Pons (tissue), 1 donor: ENCODE data around the gene CDYL.

Experiments used
- DNase-seq: peaks from one replicate; pipeline ENCODE4 v3.0.0-alpha.2; 2016; ENCODE audit warnings: low spot score

Gene CDYL

DNA sequence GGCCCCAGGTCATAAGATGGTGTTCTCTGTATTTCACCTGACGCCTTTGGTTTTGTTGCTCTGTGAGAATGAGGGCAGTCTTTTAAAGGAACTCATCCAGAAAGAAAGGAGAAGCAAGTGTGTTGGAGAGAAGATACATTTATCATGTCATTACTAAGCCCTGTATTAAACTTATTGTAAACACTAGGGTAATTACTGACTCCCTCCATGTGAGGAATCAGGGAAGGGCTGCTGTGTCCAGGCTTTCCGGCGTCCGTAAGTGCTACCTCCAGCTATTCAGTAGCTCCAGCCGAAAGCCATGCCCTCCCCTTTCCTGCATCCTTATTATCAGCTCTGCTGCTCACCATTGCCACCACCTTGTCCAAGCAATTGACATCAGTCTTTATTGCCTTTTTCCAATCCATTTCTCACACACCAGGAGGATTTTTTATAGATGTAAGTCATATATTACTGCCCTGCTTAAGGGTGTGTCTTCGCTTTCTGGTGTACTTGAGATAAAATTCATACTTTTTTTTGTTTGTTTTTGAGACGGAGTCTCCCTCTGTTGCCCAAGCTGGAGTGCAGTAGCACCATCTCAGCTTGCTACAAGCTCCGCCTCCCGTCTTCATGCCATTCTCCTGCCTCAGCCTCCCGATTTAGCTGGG lies 133.0 kb downstream of the CDYL start:
- no peak for DNase-seq

DNA sequence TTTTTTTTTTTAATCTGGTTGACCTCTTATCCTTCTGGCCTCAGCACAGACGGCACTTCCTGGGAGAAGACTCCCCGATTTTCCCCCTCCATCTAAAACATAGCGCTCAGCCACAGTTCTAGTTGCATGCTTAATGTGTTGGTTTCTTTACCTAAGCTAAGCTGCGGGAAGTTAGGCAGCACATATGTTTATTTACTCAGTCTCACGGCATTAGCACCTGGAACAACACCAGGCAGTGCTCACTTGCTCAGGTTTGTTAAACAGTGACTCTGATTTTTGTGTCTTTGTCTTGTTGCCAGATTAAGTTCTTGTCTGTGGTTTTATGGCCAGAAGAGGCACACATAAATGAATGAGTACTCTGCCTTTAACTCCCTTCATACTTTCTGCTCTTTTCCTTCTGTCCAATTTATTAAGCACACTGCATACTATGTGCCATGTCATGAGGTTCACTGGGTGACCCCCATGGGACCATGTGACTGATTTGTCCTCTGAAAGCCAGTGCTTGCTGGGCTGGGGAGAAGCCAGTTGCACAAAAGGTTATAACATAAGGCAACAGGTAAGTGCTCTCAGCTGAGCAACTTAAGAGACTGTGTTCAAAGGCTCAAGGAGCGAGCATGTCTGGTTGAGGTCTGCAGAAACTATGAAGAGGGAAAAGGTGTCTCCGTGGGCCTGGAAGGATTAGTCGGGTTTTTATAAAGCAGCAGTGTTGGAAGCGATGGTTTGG lies 134.0 kb downstream of the CDYL start:
- DNase-seq, result no peak

DNA sequence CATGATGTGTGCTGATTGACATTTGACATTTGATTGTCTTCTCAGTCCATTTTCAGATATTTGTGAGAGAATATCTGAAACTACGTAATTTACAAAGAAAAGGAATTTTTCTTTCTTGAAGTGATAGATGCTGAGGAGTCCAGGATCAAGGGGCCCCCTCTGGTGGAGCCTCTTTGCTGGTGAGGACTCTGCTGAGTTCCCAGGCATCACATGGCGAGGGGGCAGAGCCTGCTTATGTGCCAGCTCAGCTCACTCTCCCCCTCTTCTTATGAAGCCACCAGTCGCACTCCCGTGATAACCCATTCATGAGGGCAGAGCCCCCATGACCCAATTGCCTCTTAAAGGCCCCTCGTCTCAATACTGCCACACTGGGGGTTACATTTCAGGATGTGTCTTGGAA lies 136.4 kb downstream of the CDYL start:
- no peak for DNase-seq

DNA sequence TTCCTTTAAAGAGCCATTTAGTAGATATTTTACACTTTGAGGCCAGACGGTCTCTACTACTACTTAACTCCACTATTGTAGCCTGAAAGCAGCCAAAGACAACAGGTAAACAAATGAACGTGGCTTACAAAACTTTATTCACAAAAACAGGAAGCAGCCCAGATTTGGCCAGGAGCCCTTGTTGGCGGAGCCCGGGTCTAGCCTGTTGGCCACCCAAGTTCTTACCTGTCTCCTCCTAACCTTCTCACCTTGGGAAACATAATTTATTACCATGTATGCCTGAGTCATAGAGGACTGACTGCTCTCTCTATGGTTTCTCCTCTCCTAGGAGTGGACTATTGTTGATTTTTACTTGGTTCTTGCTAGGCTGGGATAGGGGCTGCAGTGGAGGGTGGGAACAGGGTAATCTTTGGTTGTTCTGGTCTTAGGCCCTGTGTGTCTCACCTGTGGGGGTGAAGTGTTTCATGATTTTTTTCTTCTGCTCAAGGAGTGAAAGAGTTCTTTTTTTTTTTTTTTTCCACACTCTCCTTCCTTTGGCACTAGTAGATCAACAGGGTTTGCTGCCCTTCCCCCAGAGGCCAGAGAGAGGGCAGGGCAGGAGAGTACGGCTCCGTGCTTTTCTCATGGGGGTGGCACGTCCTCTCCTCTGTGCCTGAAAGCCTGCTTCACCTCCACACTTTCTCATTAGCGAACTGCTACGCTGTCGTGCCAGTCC lies 137.7 kb downstream of the CDYL start:
- no peak for DNase-seq

DNA sequence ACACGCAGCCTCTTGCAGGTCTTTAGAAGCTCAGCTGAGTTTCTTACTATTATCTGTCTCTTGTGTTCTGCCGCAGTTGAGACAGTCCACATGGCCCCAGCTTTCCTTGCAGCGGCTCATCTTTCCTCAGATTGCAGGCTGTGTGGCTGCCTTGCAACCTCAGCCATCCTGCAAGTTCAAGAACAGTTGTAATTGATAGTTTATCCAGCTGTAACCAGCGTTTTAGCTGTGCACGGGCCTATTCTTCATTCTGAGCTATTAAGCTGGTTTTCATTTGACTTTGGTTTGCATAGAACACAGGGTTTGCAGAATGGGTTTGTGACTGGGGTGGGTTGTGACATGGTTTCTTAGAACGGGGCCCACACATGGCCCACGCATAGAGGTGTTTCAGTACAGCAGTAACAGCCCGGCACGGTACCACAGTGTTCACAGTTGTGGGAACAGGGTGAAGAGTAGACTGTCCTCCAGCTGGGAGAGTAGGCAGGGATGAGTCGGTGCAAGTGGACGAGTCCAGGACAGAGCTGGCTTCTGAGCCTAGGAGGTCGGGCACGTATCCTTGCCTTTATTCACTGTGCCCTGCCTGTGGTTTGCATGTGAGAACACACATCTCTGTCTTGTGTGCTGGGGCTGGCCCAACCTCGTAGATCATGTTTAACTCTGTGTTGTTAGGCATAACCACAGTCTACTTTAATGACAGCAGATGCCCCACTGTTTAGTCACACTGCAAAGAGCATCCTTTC lies 138.4 kb downstream of the CDYL start:
- DNase-seq, result no peak

DNA sequence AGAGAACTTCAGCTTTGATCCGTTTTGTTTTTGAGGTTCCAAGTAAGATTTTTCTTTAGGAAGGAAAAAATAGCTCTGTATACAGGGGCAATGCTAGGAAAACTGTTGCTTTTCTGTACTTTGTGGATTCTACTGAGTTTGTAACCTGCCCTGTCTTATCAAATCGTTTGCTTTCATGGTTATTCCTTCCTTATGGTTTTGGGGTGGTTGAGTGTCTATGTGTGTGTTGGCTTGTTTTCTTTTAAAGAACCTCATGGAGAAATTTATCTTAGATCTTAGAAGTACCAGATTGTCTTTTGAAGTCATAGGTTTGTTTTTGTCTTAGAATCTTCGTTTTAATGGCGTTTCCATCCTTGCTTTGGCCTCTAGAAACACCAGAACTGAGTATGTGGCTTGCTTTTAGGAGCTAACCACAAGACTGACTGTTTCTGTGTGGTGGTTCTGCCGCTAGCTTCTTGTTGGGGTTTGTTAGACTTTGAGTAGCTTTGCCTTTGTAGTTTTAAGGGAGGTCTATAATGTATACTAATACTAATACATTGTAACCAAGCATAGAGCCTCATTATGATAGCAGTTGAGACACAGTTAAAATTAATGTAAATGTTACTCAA lies 140.9 kb downstream of the CDYL start:
- no peak for DNase-seq

DNA sequence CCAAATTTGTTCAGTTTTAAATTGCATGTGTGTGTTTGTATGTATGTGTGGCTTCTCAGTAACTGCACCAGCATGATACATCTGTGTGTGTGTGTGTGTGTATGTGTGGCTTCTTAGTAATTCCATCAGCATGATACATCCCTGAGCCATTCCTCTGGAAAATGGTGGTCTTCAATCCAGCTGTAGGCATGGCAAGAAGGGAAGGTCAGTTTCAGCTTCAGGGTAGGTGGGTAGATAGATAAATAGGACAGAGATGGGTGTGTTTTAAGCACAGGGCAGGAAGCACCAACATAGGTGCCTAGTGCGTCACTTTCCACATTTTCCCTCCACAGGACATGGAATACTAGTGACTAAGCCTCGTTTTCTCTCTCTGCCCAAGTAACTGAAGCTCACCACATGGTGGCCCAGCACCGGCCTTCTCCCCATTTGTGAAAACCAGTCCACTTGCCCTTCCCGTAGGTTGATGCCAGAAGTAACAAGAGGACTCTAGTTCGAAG lies 144.8 kb downstream of the CDYL start:
- DNase-seq, result no peak

DNA sequence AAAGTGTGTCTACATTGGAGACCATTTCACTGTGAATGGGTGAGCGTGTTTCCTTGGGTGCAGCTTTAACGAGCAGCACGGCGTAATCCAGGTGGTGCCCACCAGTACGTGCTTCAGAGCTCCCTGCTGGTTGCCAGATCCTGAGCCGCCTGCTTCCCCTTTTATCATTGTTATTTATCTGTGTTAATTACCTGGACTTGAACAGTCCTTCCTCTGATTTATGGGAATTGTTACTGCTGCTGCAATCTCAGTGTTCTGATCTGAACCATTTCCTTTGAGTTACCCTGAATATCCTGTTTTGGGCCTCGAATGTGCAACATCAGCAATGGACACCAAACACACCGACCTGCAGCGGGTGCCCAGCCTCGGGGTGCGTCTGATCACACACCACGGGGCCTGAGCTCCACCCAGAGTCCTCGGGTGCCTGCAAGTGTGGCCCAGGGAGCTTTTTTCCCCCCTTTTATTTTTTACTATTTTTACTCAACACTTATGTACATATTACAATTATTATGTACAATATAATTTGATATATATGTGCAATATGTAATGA lies 146.4 kb downstream of the CDYL start:
- no peak for DNase-seq

DNA sequence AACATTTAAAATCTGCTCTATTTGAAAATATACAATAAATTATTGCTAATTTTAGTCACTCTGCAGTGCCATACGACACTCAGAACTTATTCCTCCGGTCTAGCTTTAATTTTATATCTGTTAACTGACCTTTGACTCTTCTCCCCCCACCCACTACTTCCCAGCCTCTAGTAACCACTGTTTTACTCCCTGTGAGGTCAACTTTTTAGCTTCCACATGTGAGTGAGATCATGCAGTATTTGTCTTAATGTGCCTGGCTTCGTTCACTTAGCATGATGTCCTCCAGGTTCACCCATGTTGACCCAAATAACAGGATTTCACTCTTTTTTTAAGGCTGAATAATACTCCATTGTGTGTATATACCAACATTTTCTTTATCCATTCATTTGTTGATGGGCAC lies 146.9 kb downstream of the CDYL start:
- no peak for DNase-seq

DNA sequence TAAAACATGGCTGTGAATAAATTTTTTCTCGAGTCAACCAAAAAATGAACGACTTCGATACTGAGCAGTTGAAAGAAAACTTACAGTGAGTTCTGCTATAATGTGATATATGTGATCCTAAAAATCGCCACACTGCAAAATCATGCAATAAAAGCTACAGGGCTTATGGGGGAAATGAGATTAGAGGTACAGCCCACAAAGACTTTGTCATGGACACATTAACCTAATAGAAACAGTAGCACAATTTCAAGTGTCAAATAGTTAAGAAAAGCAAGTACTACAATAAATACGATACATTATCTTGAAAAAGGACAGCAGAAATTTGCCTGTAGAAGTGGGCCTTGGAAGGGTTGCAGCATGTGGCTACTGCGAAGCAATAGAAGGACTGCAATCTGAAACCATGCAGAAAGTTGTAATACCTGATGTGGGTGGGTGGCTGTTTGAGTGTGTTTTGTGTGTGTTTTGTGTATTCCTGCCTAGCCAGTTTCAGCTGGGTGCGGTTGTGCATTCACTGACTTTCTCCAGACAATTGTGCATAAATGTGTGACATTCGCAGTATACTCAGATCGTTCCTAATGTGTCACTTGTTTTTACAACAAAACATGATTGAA lies 148.6 kb downstream of the CDYL start:
- DNase-seq, result no peak

DNA sequence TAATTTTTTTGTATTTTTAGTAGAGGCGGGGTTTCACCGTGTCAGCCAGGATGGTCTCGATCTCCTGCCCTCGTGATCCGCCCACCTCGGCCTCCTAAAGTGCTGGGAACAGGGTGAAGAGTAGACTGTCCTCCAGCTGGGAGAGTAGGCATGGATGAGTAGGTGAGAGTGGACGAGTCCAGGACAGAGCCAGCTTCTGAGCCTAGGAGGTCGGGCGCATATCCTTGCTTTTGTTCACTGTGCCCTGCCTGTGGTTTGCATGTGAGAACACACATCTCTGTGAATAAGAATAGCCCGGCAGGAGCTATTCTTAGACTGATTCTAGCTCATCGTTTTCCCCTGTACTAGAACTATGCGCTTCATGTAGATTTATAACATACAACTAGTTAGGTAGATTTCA lies 149.4 kb downstream of the CDYL start:
- no peak for DNase-seq

DNA sequence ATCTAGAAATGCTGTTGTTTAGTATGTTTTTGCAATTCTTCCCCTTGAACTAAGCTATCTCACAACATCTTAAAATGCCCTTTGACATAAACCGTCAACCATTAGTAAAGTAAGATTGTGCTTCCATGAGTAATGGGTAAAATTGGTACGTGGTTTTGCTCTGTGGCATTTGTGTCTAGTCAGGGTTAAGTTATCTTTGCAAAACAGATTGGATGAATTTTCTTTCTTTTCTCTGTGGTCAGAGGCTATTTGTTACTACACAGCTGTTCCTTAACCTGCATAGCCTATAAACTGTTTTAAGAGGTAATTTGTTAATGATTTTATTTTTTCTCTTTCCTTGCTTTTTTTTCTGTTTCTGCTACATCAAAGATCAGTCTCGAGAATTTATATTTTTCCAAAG lies 152.2 kb downstream of the CDYL start:
- no peak for DNase-seq

DNA sequence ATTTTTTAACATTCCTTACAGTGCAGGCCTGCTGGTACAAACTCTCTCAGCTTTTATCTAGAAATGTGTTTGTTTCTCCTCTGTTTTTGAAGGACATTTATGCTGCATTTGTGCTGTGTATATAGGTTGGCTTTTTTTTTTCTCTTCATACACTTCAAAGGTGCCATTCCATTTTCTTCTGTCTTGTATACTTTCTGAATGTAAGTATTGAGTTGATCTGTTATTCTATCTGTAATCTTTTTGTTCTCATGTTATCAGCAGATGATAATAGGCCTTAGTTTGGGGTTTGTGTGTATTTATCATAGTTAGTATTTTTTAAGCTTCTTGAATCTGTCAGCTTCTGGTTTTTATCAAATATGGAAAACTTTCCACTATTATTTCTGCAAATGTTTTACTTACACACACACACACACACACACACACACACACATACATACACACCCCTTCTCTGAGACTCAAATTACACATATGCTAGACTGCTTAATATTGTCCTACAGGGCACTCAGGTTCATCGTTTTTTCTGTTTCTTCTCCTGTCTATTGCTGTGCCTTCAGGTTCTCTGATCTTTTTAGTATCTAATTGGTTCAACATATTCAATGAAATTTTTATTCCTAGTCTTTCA lies 153.0 kb downstream of the CDYL start:
- no peak for DNase-seq

DNA sequence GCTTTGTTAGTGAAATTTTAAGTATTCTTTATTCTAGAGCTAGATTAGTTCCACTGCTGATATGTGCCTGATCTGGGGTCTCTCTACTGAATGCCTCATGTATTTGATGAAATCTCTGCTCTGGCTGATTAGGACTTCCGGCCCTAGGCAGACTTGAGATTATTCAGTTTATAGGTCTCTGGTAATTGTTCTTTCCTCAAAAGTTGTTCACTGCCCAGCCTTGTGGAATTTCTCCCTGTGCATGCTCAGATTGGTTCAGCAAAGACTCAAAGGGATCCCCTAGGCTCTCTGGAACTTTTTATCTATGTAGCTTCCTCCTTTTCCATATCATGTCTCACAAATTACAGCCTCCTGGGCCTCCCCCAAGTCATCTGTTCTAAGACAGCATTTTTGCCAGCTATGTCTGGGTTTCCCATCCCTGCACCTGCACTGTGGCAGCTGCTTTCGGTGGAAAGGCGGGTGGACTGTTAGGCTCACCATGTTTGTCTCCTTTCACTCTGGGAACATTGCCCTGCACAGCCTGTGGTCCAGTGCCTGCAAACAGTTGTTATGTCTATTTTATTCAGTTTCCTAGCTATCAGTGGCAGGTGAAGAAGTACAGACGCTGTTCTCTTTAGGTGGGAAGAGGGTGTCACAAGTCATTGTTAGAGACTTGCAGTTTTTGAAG lies 154.0 kb downstream of the CDYL start:
- DNase-seq, result no peak

DNA sequence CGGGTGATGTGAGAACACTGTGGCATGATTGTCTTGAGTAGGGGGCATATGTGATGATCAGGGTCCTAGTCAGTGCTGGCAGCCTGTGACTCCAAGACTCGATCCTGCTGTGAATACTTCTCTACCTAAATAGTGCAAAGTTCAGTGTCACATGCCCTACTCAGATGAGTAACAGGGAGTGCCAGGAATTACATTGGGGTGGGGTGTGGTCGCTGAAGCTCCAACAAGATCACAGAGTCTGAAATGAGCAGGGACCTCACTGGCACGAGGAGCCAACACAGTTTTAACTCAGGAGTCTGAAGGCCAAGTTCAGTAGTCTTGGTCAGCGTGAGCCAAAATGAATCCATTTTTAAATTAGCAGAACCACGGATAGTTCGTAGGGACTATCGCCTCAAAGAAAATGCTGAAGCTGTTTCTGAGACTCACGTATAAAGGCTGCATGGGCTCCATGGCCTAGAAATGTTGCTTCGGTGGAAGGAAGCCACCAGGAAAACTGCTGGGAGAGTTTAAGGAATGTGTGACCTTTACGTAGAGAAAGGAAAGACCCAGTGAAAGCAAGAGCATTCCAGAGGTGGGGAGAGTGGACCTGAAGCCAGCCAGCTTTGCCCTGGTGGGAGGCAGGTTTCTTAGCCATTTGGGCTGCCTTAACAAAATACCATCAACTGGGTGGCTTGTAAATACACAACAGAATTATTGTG lies 155.5 kb downstream of the CDYL start:
- no peak for DNase-seq

DNA sequence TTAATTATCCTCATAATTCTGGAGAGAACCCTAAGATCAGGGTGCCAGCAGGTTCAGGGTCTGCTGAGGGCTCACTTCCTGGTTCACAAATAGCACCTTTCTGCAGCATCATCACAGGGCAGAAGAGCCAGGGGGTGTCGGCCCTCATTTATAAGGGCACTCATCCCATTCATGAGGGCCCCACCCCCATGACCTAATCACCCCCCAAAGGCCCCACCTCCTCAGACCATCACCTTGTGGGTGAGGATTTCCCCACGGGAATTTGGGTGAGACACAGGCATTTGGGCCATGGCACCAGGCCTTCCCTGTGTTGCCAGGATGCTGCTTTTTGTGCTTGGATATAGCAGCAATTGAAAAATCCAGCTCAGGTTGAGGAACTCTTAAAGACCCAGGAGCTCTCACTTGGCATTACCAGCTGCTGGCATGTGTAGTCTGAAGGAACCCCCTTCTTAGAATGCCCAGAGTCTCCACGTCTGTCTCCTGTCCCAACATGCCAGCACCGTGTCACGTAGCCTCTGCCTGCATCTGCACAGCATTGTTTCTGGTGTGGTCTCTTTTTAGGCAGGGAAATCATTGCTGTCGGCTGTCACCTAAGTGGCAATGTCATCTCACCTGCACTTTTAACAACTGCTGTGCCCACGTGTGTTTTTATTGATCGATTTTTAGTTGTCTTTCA lies 156.2 kb downstream of the CDYL start:
- no peak for DNase-seq

DNA sequence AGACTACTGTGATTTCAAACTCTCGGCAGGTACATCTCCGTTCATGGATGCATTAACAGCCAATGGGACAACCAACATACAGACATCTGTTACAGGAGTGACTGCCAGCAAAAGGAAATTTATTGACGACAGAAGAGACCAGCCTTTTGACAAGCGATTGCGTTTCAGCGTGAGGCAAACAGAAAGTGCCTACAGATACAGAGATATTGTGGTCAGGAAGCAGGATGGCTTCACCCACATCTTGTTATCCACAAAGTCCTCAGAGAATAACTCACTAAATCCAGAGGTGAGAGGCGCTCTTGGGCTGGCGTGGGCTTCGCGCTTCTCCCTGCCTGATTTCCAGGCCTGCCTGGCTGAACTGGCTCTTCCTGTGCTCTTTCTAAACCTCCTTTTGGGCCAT lies 159.3 kb downstream of the CDYL start:
- DNase-seq, result no peak

DNA sequence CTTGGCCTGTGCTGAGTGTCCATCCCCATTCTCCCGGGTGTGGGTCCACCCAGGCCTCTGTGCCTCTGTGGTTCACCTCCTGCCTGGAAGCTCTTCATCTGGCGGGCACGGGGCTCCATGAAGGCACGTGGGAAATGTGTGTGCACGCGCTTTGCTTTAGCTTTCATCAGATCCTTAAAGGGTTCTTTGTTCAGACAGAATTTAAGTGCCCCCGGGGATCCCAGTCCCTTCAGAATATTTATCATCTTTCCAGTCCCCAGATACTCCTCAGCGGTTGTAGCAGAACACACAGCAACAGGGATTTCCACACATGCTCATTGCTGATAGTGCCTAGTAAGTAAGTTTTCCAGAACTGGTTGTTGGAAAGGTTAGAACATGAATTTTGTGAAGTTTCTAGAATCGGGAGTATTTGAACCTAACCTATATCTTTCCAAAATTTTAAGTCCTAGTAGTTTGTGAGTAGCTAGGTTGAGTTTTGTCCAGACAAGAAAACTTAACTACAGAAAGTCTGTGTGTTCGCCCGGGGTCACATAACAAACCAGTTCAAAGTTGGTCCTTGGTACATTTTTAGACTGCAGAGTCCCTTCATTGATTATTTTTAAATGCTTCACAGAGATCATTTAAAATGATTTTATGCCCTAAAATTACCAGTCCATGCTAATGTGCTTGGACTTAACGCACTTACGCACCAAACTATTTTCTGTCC lies 159.9 kb downstream of the CDYL start:
- no peak for DNase-seq

DNA sequence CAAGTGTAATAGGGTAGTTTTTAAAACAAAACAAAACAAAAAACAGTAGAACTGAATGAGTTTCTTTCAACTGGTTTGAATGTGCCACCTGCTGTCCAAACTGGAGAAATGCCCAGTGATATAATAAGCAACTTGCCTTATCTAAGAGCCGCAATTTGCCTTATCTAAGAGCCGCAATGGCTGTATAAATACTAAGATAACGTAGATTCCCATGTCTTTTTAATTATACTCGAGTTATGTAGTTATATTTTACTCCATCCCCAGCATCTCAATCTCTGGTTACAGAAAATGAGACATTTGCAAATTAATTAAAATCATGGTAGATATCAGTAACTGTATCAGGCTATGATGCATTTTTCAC lies 160.5 kb downstream of the CDYL start:
- peak; percentile 68 for DNase-seq
